ENCODE measurements around the gene COA8.

COA8 gene

DNA sequence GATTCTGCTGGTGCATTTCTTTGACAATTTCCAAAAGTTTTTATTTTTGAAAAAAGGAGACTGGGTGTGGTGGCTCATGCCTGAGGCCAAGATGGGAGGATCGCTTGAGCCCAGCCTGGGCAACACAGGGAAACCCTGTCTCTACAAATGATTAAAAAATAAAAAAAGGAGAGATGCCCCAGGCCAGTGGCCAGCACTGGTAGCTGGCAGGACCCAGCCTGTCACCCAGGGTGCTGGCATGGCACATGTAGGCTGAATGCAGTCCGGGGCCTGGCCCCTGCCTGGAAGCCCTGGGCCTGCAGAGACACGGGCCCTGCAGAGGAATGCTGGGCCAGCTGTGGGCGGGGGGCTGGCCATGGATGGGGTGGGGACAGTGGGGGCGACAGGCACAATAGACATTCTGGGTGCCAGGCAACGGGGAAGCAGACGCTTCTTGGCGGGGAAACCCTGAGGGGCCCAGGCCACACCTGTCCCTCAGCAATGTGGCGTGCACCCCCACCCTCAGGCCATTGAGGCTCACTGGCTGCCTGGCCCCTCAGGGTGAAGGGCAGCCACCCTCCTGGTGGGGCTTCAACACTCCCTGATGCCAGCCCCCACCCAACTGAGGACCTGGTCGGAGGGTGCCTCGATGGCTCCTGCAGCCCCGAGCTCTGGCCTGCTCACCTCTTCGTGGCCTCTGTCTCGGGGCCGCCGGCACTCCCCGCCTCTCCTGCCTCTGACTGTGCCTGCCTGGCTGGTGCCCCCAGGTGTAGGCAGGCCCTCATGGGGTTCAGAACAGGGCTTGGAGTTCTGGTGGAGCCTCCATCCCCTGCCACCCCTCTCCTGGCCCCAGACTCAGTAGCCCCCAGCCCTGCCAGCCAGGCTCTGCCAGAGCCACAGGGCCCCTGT, 21.7 kb upstream of the COA8 start:
- DNase-seq (ENCODE audit: low spot score) = no peak
- Histone ChIP-seq H3K27ac (peak overlapping the region; percentile 72 to 93), H3K4me3 (no peak overlapping the region)
- TF ChIP-seq, protein P1, sequence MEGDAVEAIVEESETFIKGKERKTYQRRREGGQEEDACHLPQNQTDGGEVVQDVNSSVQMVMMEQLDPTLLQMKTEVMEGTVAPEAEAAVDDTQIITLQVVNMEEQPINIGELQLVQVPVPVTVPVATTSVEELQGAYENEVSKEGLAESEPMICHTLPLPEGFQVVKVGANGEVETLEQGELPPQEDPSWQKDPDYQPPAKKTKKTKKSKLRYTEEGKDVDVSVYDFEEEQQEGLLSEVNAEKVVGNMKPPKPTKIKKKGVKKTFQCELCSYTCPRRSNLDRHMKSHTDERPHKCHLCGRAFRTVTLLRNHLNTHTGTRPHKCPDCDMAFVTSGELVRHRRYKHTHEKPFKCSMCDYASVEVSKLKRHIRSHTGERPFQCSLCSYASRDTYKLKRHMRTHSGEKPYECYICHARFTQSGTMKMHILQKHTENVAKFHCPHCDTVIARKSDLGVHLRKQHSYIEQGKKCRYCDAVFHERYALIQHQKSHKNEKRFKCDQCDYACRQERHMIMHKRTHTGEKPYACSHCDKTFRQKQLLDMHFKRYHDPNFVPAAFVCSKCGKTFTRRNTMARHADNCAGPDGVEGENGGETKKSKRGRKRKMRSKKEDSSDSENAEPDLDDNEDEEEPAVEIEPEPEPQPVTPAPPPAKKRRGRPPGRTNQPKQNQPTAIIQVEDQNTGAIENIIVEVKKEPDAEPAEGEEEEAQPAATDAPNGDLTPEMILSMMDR (IDR thresholded peaks at IDR 0.05) = no peak

DNA sequence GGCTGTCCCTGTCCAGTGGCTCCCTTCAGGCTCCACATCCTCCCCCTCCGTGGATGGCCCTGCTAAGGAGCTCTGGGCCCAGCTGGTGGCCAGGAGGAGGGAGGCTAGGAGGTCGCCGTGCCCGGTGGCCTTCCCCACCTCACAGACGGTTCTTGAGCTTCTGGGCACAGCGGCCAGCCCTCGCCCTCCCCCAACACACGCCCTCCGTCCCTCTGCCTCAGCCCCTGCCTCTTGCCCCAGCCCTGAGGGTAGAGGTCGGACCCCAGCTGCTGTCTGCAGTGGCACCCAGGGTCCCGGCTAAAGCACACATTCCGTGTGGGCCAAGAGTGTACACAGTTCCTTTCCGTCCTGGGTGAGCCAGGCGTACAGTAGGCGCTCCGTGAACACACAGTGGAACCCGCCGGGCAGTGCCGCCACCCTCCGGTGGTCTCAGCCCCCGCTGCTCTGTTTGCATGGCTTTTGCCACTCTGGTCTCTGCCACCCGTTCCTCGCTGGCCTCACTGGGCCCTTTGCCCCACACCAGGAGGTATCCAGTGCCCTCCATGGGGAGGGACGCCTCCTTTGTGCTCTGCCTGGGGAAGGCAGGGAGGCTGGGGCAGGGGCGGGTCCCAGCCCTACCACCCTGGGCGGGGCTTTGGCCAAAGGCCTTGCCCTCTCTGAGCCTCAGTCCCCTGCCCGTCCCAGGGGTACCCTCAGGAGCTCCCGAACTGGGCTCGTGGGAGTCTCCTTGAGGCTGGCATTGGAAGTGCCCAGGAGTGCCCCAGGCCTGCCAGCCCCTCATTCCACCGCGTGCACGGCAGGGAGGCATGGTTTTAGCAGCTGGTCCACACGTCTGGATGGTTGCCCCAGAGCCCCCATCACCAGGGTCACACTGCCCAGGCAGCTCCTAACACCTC, 20.8 kb upstream of the COA8 start:
- H3K27ac ChIP-seq = peak overlapping the region; percentile 72 to 93
- DNase-seq (ENCODE audit: low spot score) = no peak
- peak overlapping the region; percentile 26 for H3K4me3 ChIP-seq
- TF ChIP-seq, protein P1 (IDR thresholded peaks at IDR 0.05) = no peak

DNA sequence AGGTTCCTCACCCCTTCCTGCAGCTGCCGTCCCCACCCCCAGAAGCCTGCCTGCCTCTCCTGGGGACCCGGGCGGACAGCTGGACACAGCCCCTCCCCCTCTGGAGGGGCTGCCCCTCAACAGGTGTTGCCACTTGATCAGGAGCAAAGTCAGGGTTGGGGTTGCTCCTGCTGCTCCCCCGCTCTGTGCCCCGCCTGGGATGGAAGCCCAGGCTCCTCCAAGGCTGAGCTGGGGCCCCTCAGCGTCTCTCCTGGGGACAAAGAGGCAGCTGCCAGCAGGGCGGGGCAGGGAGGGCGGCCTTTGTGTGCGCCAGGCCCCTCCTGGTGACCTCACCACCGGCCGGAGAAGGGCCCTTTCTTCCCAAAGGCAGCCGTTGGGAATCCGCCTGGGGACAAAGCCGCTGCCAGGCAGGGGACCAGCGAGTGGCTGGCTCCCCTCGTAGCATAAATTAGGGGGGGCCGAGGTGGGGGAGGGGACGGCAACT, 20.1 kb upstream of the COA8 start:
- Histone ChIP-seq H3K27ac (peak overlapping the region; percentile 72 to 93), H3K4me3 (peak overlapping the region; percentile 26)
- TF ChIP-seq, protein P1 (IDR thresholded peaks at IDR 0.05) = no peak
- DNase-seq (ENCODE audit: low spot score) = no peak

DNA sequence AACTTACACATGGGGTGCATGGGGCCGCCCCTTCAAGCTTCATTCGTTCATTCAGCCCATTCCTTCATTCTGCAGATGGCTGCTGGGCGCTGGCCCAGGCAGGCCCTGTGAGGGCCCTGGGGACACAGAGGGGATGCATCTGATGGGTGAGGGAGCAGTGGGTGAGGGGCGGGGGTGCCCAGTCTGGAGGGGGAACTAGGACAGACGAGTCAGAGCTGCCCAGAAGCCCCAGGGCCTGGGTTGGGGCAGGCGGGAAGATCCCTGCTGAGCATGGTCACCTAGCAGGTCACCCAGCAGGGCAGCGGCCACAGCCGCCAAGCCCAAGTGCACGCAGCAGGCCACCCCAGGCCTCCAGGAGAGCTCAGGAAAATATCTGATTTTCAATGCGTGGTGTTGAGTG, 19.6 kb upstream of the COA8 start:
- no peak for DNase-seq (ENCODE audit: low spot score)
- Histone ChIP-seq H3K4me3 (peak overlapping the region; percentile 26), H3K27ac (peak overlapping the region; percentile 72 to 93)
- TF ChIP-seq, protein P1 (IDR thresholded peaks at IDR 0.05) = no peak

DNA sequence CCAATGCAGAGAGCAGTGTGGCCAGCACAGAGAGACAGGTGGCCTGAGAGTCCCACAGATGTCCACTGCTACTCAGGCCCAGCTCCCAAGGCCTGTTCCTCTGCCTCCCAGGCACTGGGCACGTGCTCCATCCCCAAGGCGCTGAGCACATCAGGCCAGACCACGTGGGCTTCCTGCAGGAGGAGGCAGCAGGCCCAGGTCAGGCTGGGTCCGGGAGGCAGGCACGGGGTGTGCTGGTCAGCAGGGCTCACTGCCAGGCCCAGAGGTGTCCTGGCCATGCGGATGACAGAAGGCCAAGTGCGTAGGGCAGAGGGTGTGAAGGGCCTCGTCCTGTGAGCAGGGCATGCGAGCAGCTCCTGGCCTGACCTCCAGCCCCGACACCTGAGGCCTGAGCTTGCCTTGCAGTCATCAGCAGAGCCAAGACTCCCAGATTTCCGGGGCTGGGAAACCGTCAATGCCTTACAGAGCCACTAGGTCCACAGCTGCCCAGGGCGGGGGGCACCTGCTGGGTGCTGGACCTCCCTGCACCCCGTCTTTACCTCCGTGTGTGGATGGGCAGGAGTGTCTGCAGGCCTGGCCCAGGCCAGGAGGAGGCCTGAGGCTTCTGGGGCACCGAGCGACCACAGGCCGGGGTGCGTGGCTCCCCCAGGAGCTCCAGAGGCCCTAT, 18.9 kb upstream of the COA8 start:
- peak overlapping the region in 1 of 2 donors; percentile 93 for H3K27ac ChIP-seq
- no peak for DNase-seq (ENCODE audit: low spot score)
- TF ChIP-seq, protein P1 (IDR thresholded peaks at IDR 0.05) = no peak
- no peak overlapping the region for H3K4me3 ChIP-seq

DNA sequence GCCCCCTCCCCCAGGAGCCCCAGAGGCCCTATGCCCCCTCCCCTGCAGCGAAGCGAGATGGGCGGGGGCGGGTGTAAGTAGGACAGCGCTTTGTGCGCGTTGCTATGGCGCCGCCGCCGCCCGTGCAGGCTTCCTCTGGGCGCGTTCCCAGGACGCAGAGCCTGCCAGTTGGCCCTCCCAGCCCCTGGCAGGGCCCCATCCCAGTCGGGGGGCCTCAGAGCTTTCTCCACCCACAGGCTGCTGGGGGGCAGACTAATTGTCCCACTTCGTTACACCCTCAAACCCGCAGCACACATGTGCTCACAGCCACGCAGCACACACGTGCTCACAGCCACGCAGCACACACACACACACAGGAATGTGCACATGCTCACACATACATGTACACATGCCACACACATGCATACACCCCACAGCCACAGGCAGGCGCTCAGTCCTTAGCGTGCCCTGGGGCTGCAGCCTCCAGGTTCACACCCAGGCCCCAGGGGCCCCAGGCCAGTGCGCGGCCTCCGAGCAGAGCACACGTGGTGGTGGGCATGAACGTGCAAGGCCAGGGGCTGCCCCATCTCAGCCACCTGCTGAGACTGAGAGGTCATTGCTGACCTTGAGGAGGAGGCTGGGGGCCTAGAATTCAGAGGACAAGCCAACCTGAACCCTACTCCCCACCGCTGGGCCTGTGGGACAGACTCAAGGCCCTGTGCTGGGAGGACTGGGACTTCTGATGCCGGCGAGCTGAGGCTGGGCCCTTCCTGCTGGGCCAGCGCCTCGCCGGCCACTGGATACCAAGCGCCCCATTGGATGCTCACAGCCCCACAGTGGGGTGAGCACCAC, 18.2 kb upstream of the COA8 start:
- Histone ChIP-seq H3K4me3 (no peak overlapping the region), H3K27ac (peak overlapping the region in 1 of 2 donors; percentile 93)
- no peak for DNase-seq (ENCODE audit: low spot score)
- TF ChIP-seq, protein P1 (IDR thresholded peaks at IDR 0.05) = no peak

Measured in coronary artery (tissue), 2 donors.